K562 (cell line): Measurements from ENCODE around the gene OR2AJ1. TPM values are rescaled to one million over a fixed set of nuclear protein-coding genes. Genes with fewer than 3 reads are reported as not detected.

Source experiments
- AFF1 ChIP-seq, 2 experiments: fragments of 450-650 bp; IDR thresholded peaks; 2 replicates each; pipeline ENCODE4 v1.6.1; 2018; ENCODE audit warnings: mild to moderate bottlenecking in 2 of 2, low read depth in 1 of 2; ENCODE audit not compliant: partially characterized antibody in 2 of 2
- CHD1 ChIP-seq: fragments of 200-600 bp; sonication (generic); IDR thresholded peaks from one replicate; pipeline ENCODE4 v1.6.1; 2012; ENCODE audit warnings: mild to moderate bottlenecking, moderate library complexity, low read length, inconsistent platforms
- E2F6 ChIP-seq, 2 experiments: IDR thresholded peaks; 2 replicates each; pipeline ENCODE4 v1.6.1; 2011; ENCODE audit warnings: borderline replicate concordance in 1 of 2, control low read depth in 1 of 2, low read depth in 1 of 2, low read length in 1 of 2, mild to moderate bottlenecking in 1 of 2, mixed read lengths in 1 of 2, moderate library complexity in 1 of 2; ENCODE audit not compliant: insufficient read depth in 1 of 2, insufficient read length in 1 of 2, poor library complexity in 1 of 2, severe bottlenecking in 1 of 2; ENCODE audit errors: extremely low read depth in 1 of 2
- GTF2F1 ChIP-seq: IDR thresholded peaks from 2 replicates; pipeline ENCODE4 v1.6.1; 2011; ENCODE audit warnings: low read depth, low read length, improper control_type of control experiment
- HMG20A ChIP-seq: fragments of 450-650 bp; formaldehyde crosslinking; conservative IDR thresholded peaks from 2 replicates; pipeline ENCODE4 v1.4.0; 2020; ENCODE audit warnings: mild to moderate bottlenecking, mixed read lengths
- NCOR1 ChIP-seq: fragments of 450-650 bp; IDR thresholded peaks from 2 replicates; pipeline ENCODE4 v1.6.1; 2016; ENCODE audit warnings: mild to moderate bottlenecking, moderate library complexity
- NR2C2 ChIP-seq, 2 experiments: fragments of 200-800 bp in 1 of 2; sonication (Bioruptor generic) in 1 of 2; sonication (generic) in 1 of 2; formaldehyde crosslinking in 1 of 2; IDR thresholded peaks; 2 replicates each; pipeline versions ENCODE4 v1.6.1 to v1.8.0; 2016 to 2022; ENCODE audit warnings: mild to moderate bottlenecking in 1 of 2, missing compliant biosample characterization in 1 of 2, missing genetic modification characterization in 1 of 2, missing genetic modification reagents in 1 of 2
- RFX5 ChIP-seq: IDR thresholded peaks from 2 replicates; pipeline ENCODE4 v1.6.1; 2011; ENCODE audit warnings: low read depth, mild to moderate bottlenecking, improper control_type of control experiment, low read length
- SIN3A ChIP-seq, 2 experiments: fragments of 150-350 bp in 1 of 2; IDR thresholded peaks; 2 replicates each; pipeline ENCODE4 v1.6.1; 2011 to 2016; ENCODE audit warnings: borderline replicate concordance in 2 of 2, low read depth in 2 of 2, low read length in 2 of 2, mild to moderate bottlenecking in 2 of 2, moderate library complexity in 2 of 2; ENCODE audit not compliant: control insufficient read depth in 1 of 2
- SIRT6 ChIP-seq: IDR thresholded peaks from one replicate; pipeline ENCODE4 v1.6.1; 2012; ENCODE audit warnings: low read depth, mild to moderate bottlenecking, control low read depth, inconsistent platforms, low read length, moderate library complexity
- ZBTB17 ChIP-seq: fragments of 450-650 bp; formaldehyde crosslinking; IDR thresholded peaks from 2 replicates; pipeline ENCODE4 v1.4.0; 2020; ENCODE audit warnings: mild to moderate bottlenecking
- ZKSCAN8 ChIP-seq: fragments of 200-800 bp; sonication (Bioruptor generic); IDR thresholded peaks from 2 replicates; pipeline ENCODE4 v1.6.1; 2016; ENCODE audit warnings: missing genetic modification characterization, missing compliant biosample characterization
- ZNF175 ChIP-seq: fragments of 200-800 bp; sonication (Bioruptor generic); IDR thresholded peaks from 2 replicates; pipeline ENCODE4 v1.6.1; 2016; ENCODE audit warnings: low read depth, mild to moderate bottlenecking, missing genetic modification characterization, missing compliant biosample characterization
- ZNF277 ChIP-seq: fragments of 250-450 bp; sonication (Bioruptor Pico); IDR thresholded peaks from 2 replicates; pipeline ENCODE4 v1.8.0; 2022; ENCODE audit warnings: inconsistent platforms, mild to moderate bottlenecking, moderate library complexity, borderline replicate concordance
- ZNF592 ChIP-seq: fragments of 450-650 bp; IDR thresholded peaks from 2 replicates; pipeline ENCODE4 v1.6.1; 2017; ENCODE audit warnings: antibody characterized with exemption, mild to moderate bottlenecking
- ZSCAN29 ChIP-seq: fragments of 450-650 bp; IDR thresholded peaks from 2 replicates; pipeline ENCODE4 v1.6.1; 2017
- polyA plus RNA-seq, 8 experiments: library from polyadenylated mRNA; depleted of rRNA in 4 of 8; stranded (reverse) in 5 of 8; unstranded in 3 of 8; fragments of >200 nt; fragmentation: Nextera tagmentation in 2 of 8; fragmentation: Illumina TruSeq in 1 of 8; extraction: Ambion mirVana in 2 of 8; extraction: Trizol in 1 of 8; gene quantifications; 2 replicates each; pipeline versions ENCODE4 v1.2.1 to v1.2.3, GENCODE V29; 2011 to 2014; ENCODE audit warnings: inconsistent platforms in 1 of 8, missing spikeins in 1 of 8
- total RNA-seq, 7 experiments: library from RNA; depleted of rRNA in 6 of 7; stranded (reverse); fragments of >200 nt in 6 of 7; fragmentation: Illumina TruSeq in 2 of 7; extraction: Trizol in 2 of 7; gene quantifications; 2 replicates each; pipeline versions ENCODE4 v1.2.1 to v1.2.3, GENCODE V29; 2011 to 2021; ENCODE audit warnings: low replicate concordance in 1 of 7

Gene OR2AJ1
- total and polyA plus RNA-seq, 9 of the 15 experiments (the other 6 are each of a cell fraction or from before 2014, with no cell fraction given) = not detected

GRCh38 chr1:247906504-247907047, 18.1 kb upstream of the OR2AJ1 start (continued):
- TF ChIP-seq AFF1 (IDR thresholded peaks at IDR 0.05; ENCODE audit: low read depth in 1 of 2, partially characterized antibody in 2 of 2) (no peak), ZKSCAN8 (no peak), ZNF175 (peak; percentile 59; the same call in 1 of the 2 replicates), ZNF277 (CRISPR knock-in tag) (no peak), SIN3A (IDR thresholded peaks at IDR 0.05; ENCODE audit: borderline replicate concordance in 2 of 2, control insufficient read depth in 1 of 2, low read depth in 2 of 2, low read length in 2 of 2) (no peak), RFX5 (no peak), ZBTB17 (CRISPR knock-in tag) (no peak), NCOR1 (peak; percentile 22; the same call in 1 of the 2 replicates), CHD1 (no peak), ZNF592 (no peak), NR2C2 (CRISPR knock-in tag; IDR thresholded peaks at IDR 0.05) (no peak), NR2C2 (tag; IDR thresholded peaks at IDR 0.05) (peak; percentile 27; the same call in 1 of the 2 replicates), GTF2F1 (no peak), E2F6 (IDR thresholded peaks at IDR 0.05; ENCODE audit: borderline replicate concordance in 1 of 2, extremely low read depth in 1 of 2, insufficient read depth in 1 of 2, insufficient read length in 1 of 2, low read depth in 1 of 2, low read length in 1 of 2, poor library complexity in 1 of 2, severe bottlenecking in 1 of 2) (no peak), SIRT6 (no peak), ZSCAN29 (no peak), HMG20A (no peak)
